ENCODE results near the gene COL4A1.

The COL4A1 gene

GRCh38 chr13:110135977-110136597, 170.9 kb downstream of the COL4A1 start:
- Histone ChIP-seq H3K4me2 (ENCODE audit: insufficient read depth, low read length, poor library complexity, severe bottlenecking) (no peak overlapping the region), H3K4me1 (ENCODE audit: control insufficient read depth in 2 of 2, insufficient read depth in 1 of 2, low read depth in 1 of 2, low read length in 2 of 2) (peaks cover 40 to 41% of the 10 kb centered on the region in 2 donors), H3K4me3 (ENCODE audit: low read length in 2 of 2) (no peak overlapping the region), H3K9me3 (replicated peaks in 1 of 2; ENCODE audit: control insufficient read depth in 2 of 2, insufficient read depth in 1 of 2, low read depth in 1 of 2, low read length in 2 of 2) (no peaks in the 10 kb centered on the region), H3K79me1 (ENCODE audit: low read depth, low read length) (no peaks in the 10 kb centered on the region), H3K14ac (ENCODE audit: low read length) (no peak overlapping the region), H2AFZ (ENCODE audit: low read length) (no peak overlapping the region), H2BK5ac (ENCODE audit: low read length) (peak overlapping the region; percentile 61), H4K8ac (ENCODE audit: low read depth, low read length) (no peak overlapping the region), H3K9ac (ENCODE audit: low read depth, low read length, poor library complexity) (no peak overlapping the region), H3K36me3 (replicated peaks in 1 of 2; ENCODE audit: control insufficient read depth in 2 of 2, insufficient read depth in 2 of 2, low read length in 2 of 2) (no peaks in the 10 kb centered on the region), H2BK15ac (ENCODE audit: low read length) (peak overlapping the region; percentile 31), H4K91ac (ENCODE audit: low read depth, low read length, poor library complexity) (no peak overlapping the region), H3K4ac (ENCODE audit: low read length) (peak overlapping the region; percentile 3), H3K27ac (replicated peaks; ENCODE audit: low read length) (peak overlapping the region; percentile 88), H2BK120ac (ENCODE audit: low read depth, low read length) (peak overlapping the region; percentile 95), H3K27me3 (ENCODE audit: control insufficient read depth in 3 of 3, insufficient read depth in 3 of 3, low read depth in 1 of 3, low read length in 3 of 3) (no peaks in the 10 kb centered on the region), H2BK12ac (ENCODE audit: low read length) (no peak overlapping the region), H3K23ac (ENCODE audit: low read depth, low read length, poor library complexity) (no peak overlapping the region), H2AK5ac (ENCODE audit: low read depth, low read length) (peak overlapping the region; percentile 85), H3K18ac (ENCODE audit: low read length) (peak overlapping the region; percentile 94)
- whole genome bisulfite sequencing, 2 donors (ENCODE audit: extremely low coverage in 2 of 2, insufficient read length in 2 of 2, insufficient replicate concordance in 1 of 2), result no CpG with 5 or more reads among the region's 5 CpGs
- no peak for DNase-seq (ENCODE audit: low spot score)

GRCh38 chr13:110134801-110135200, 172.2 kb downstream of the COL4A1 start:
- no CpG with 5 or more reads among the region's 8 CpGs for WGBS, 2 donors (ENCODE audit: extremely low coverage in 2 of 2, insufficient read length in 2 of 2, insufficient replicate concordance in 1 of 2)

GRCh38 chr13:110133425-110134235, 173.3 kb downstream of the COL4A1 start:
- H3K36me3 ChIP-seq (replicated peaks in 1 of 2; ENCODE audit: control insufficient read depth in 2 of 2, insufficient read depth in 2 of 2, low read length in 2 of 2), result no peaks in the 10 kb centered on the region
- H2AFZ ChIP-seq (ENCODE audit: low read length), result peak overlapping the region; percentile 39
- no peak overlapping the region for H4K91ac ChIP-seq (ENCODE audit: low read depth, low read length, poor library complexity)
- no peak overlapping the region for H3K14ac ChIP-seq (ENCODE audit: low read length)
- H3K23ac ChIP-seq (ENCODE audit: low read depth, low read length, poor library complexity), result no peak overlapping the region
- no peak overlapping the region for H3K4ac ChIP-seq (ENCODE audit: low read length)
- H3K4me3 ChIP-seq (ENCODE audit: low read length in 2 of 2), result no peak overlapping the region
- no peak overlapping the region for H4K8ac ChIP-seq (ENCODE audit: low read depth, low read length)
- H2BK5ac ChIP-seq (ENCODE audit: low read length), result no peak overlapping the region
- peaks cover 43 to 44% of the 10 kb centered on the region in 2 donors for H3K4me1 ChIP-seq (ENCODE audit: control insufficient read depth in 2 of 2, insufficient read depth in 1 of 2, low read depth in 1 of 2, low read length in 2 of 2)
- H2AK5ac ChIP-seq (ENCODE audit: low read depth, low read length), result no peak overlapping the region
- no peak for DNase-seq (ENCODE audit: low spot score)
- no peak overlapping the region for H3K27ac ChIP-seq (replicated peaks; ENCODE audit: low read length)
- peak overlapping the region; percentile 0 for H2BK120ac ChIP-seq (ENCODE audit: low read depth, low read length)
- no CpG with 5 or more reads among the region's 10 CpGs for WGBS, 2 donors (ENCODE audit: extremely low coverage in 2 of 2, insufficient read length in 2 of 2, insufficient replicate concordance in 1 of 2)
- H3K18ac ChIP-seq (ENCODE audit: low read length), result no peak overlapping the region
- H2BK15ac ChIP-seq (ENCODE audit: low read length), result no peak overlapping the region
- no peaks in the 10 kb centered on the region for H3K79me1 ChIP-seq (ENCODE audit: low read depth, low read length)
- H3K9me3 ChIP-seq (replicated peaks in 1 of 2; ENCODE audit: control insufficient read depth in 2 of 2, insufficient read depth in 1 of 2, low read depth in 1 of 2, low read length in 2 of 2), result no peaks in the 10 kb centered on the region
- H3K27me3 ChIP-seq (ENCODE audit: control insufficient read depth in 3 of 3, insufficient read depth in 3 of 3, low read depth in 1 of 3, low read length in 3 of 3), result no peaks in the 10 kb centered on the region
- H3K4me2 ChIP-seq (ENCODE audit: insufficient read depth, low read length, poor library complexity, severe bottlenecking), result no peak overlapping the region
- no peak overlapping the region for H3K9ac ChIP-seq (ENCODE audit: low read depth, low read length, poor library complexity)
- H2BK12ac ChIP-seq (ENCODE audit: low read length), result no peak overlapping the region

More at GRCh38 chr13:110134801-110135200, 172.2 kb downstream of the COL4A1 start:
- no peak overlapping the region for H4K91ac ChIP-seq (ENCODE audit: low read depth, low read length, poor library complexity)
- H3K18ac ChIP-seq (ENCODE audit: low read length), result no peak overlapping the region
- H4K8ac ChIP-seq (ENCODE audit: low read depth, low read length), result no peak overlapping the region
- H3K27me3 ChIP-seq (ENCODE audit: control insufficient read depth in 3 of 3, insufficient read depth in 3 of 3, low read depth in 1 of 3, low read length in 3 of 3), result no peaks in the 10 kb centered on the region
- H3K23ac ChIP-seq (ENCODE audit: low read depth, low read length, poor library complexity), result no peak overlapping the region
- H3K4me2 ChIP-seq (ENCODE audit: insufficient read depth, low read length, poor library complexity, severe bottlenecking), result no peak overlapping the region
- H3K4ac ChIP-seq (ENCODE audit: low read length), result no peak overlapping the region
- H3K4me3 ChIP-seq (ENCODE audit: low read length in 2 of 2), result no peak overlapping the region
- no peaks in the 10 kb centered on the region for H3K9me3 ChIP-seq (replicated peaks in 1 of 2; ENCODE audit: control insufficient read depth in 2 of 2, insufficient read depth in 1 of 2, low read depth in 1 of 2, low read length in 2 of 2)
- H3K14ac ChIP-seq (ENCODE audit: low read length), result no peak overlapping the region
- H2AFZ ChIP-seq (ENCODE audit: low read length), result peak overlapping the region; percentile 18
- H2BK15ac ChIP-seq (ENCODE audit: low read length), result no peak overlapping the region
- H2BK12ac ChIP-seq (ENCODE audit: low read length), result no peak overlapping the region
- H3K36me3 ChIP-seq (replicated peaks in 1 of 2; ENCODE audit: control insufficient read depth in 2 of 2, insufficient read depth in 2 of 2, low read length in 2 of 2), result no peaks in the 10 kb centered on the region
- H3K4me1 ChIP-seq (ENCODE audit: control insufficient read depth in 2 of 2, insufficient read depth in 1 of 2, low read depth in 1 of 2, low read length in 2 of 2), result peaks cover 43 to 45% of the 10 kb centered on the region in 2 donors
- H3K9ac ChIP-seq (ENCODE audit: low read depth, low read length, poor library complexity), result no peak overlapping the region
- DNase-seq (ENCODE audit: low spot score), result no peak
- H2AK5ac ChIP-seq (ENCODE audit: low read depth, low read length), result no peak overlapping the region
- no peaks in the 10 kb centered on the region for H3K79me1 ChIP-seq (ENCODE audit: low read depth, low read length)
- H2BK5ac ChIP-seq (ENCODE audit: low read length), result no peak overlapping the region
- no peak overlapping the region for H3K27ac ChIP-seq (replicated peaks; ENCODE audit: low read length)
- H2BK120ac ChIP-seq (ENCODE audit: low read depth, low read length), result no peak overlapping the region

All from neuronal stem cell (in vitro differentiated cells).